HUES6 (cell line): ENCODE measurements around the gene SLC35D2.

Source experiments
- H3K27ac ChIP-seq: 2 replicates; pipeline ENCODE4 v1.7.0; 2013; ENCODE audit warnings: low read depth, mild to moderate bottlenecking, low read length, inconsistent platforms
- H3K27me3 ChIP-seq: 2 replicates; pipeline ENCODE4 v1.6.1; 2013; ENCODE audit warnings: low read length; ENCODE audit not compliant: control insufficient read depth, insufficient read depth
- H3K36me3 ChIP-seq: 2 replicates; pipeline ENCODE4 v1.6.1; 2013; ENCODE audit warnings: low read length; ENCODE audit not compliant: control insufficient read depth, insufficient read depth
- H3K4me1 ChIP-seq: 2 replicates; pipeline ENCODE4 v1.6.1; 2013; ENCODE audit warnings: low read length; ENCODE audit not compliant: control insufficient read depth, insufficient read depth
- H3K4me3 ChIP-seq: 2 replicates; pipeline ENCODE4 v1.5.1; 2013; ENCODE audit warnings: low read depth, low read length
- H3K9ac ChIP-seq: one replicate; pipeline ENCODE4 v1.6.1; 2013; ENCODE audit warnings: mild to moderate bottlenecking, low read length
- H3K9me3 ChIP-seq: 2 replicates; pipeline ENCODE4 v1.6.1; 2013; ENCODE audit warnings: low read depth, low read length; ENCODE audit not compliant: control insufficient read depth, insufficient read depth

The SLC35D2 gene

GRCh38 chr9:96398582-96399324 is 15.2 kb upstream of the SLC35D2 start:
- peaks cover 21% of the 10 kb centered on the region for H3K4me1 ChIP-seq
- peaks cover 8% of the 10 kb centered on the region; the same call in 1 of the 2 replicates for H3K9me3 ChIP-seq
- no peak overlapping the region; the same call in 1 of the 2 replicates for H3K27ac ChIP-seq
- H3K4me3 ChIP-seq, result no peak overlapping the region
- H3K27me3 ChIP-seq, result no peaks in the 10 kb centered on the region
- peaks cover 6% of the 10 kb centered on the region for H3K36me3 ChIP-seq
- no peak overlapping the region for H3K9ac ChIP-seq

- no peaks in the 10 kb centered on the region for H3K27me3 ChIP-seq
- H3K27ac ChIP-seq, result no peak overlapping the region
- peaks cover 31% of the 10 kb centered on the region for H3K36me3 ChIP-seq
- no peak overlapping the region for H3K9ac ChIP-seq
- no peak overlapping the region for H3K4me3 ChIP-seq
- H3K4me1 ChIP-seq, result peaks cover 21% of the 10 kb centered on the region
- H3K9me3 ChIP-seq, result peaks cover 7% of the 10 kb centered on the region; the same call in 1 of the 2 replicates
Measured at GRCh38 chr9:96395964-96396363, 12.5 kb upstream of the SLC35D2 start.

GRCh38 chr9:96394832-96395496 is 11.5 kb upstream of the SLC35D2 start:
- no peak overlapping the region for H3K27ac ChIP-seq
- H3K27me3 ChIP-seq, result no peaks in the 10 kb centered on the region
- H3K36me3 ChIP-seq, result peaks cover 39% of the 10 kb centered on the region
- H3K4me1 ChIP-seq, result peaks cover 21% of the 10 kb centered on the region
- no peak overlapping the region for H3K9ac ChIP-seq
- H3K4me3 ChIP-seq, result no peak overlapping the region
- no peaks in the 10 kb centered on the region for H3K9me3 ChIP-seq

GRCh38 chr9:96392263-96392662 is 8.8 kb upstream of the SLC35D2 start:
- Histone ChIP-seq H3K27me3 (no peaks in the 10 kb centered on the region), H3K36me3 (peaks cover 62% of the 10 kb centered on the region), H3K4me1 (peaks cover 14% of the 10 kb centered on the region; the same call in 1 of the 2 replicates), H3K4me3 (no peak overlapping the region), H3K9me3 (no peaks in the 10 kb centered on the region), H3K9ac (no peak overlapping the region), H3K27ac (no peak overlapping the region)

GRCh38 chr9:96391021-96391765 is 7.7 kb upstream of the SLC35D2 start:
- Histone ChIP-seq H3K27ac (no peak overlapping the region), H3K4me1 (peaks cover 14% of the 10 kb centered on the region; the same call in 1 of the 2 replicates), H3K27me3 (no peaks in the 10 kb centered on the region), H3K36me3 (peaks cover 71% of the 10 kb centered on the region), H3K4me3 (no peak overlapping the region), H3K9me3 (no peaks in the 10 kb centered on the region), H3K9ac (no peak overlapping the region)

- Histone ChIP-seq H3K36me3 (peaks cover 68% of the 10 kb centered on the region), H3K9me3 (no peaks in the 10 kb centered on the region), H3K4me1 (no peaks in the 10 kb centered on the region)
Measured at GRCh38 chr9:96388144-96388543, 4.6 kb upstream of the SLC35D2 start.

GRCh38 chr9:96386157-96386556 is 2.6 kb upstream of the SLC35D2 start:
- no peaks in the 10 kb centered on the region for H3K27me3 ChIP-seq
- peaks cover 49% of the 10 kb centered on the region for H3K36me3 ChIP-seq
- H3K9me3 ChIP-seq, result no peaks in the 10 kb centered on the region
- peaks cover 6% of the 10 kb centered on the region for H3K4me1 ChIP-seq
- no peak overlapping the region for H3K4me3 ChIP-seq
- H3K9ac ChIP-seq, result no peak overlapping the region
- H3K27ac ChIP-seq, result no peak overlapping the region

More at GRCh38 chr9:96388144-96388543, 4.6 kb upstream of the SLC35D2 start:
- no peak overlapping the region for H3K27ac ChIP-seq
- H3K9ac ChIP-seq, result no peak overlapping the region
- H3K27me3 ChIP-seq, result no peaks in the 10 kb centered on the region
- no peak overlapping the region for H3K4me3 ChIP-seq

- H3K9ac ChIP-seq, result peak overlapping the region; percentile 59
- H3K4me1 ChIP-seq, result peaks cover 6% of the 10 kb centered on the region
- H3K36me3 ChIP-seq, result peaks cover 21% of the 10 kb centered on the region
- H3K9me3 ChIP-seq, result no peaks in the 10 kb centered on the region
- H3K4me3 ChIP-seq, result peak overlapping the region; percentile 77
- H3K27me3 ChIP-seq, result no peaks in the 10 kb centered on the region
- no peak overlapping the region for H3K27ac ChIP-seq
Measured at GRCh38 chr9:96382839-96383164, 709 bp downstream of the SLC35D2 start.

- Histone ChIP-seq H3K27ac (no peak overlapping the region), H3K36me3 (peaks cover 15% of the 10 kb centered on the region), H3K27me3 (no peaks in the 10 kb centered on the region), H3K4me3 (peak overlapping the region; percentile 77; the same call in 1 of the 2 replicates), H3K4me1 (peaks cover 13% of the 10 kb centered on the region), H3K9ac (no peak overlapping the region), H3K9me3 (no peaks in the 10 kb centered on the region)
Measured at GRCh38 chr9:96382175-96382574, 1.3 kb downstream of the SLC35D2 start.

- H3K9me3 ChIP-seq, result no peaks in the 10 kb centered on the region
- H3K27ac ChIP-seq, result no peak overlapping the region
- no peak overlapping the region for H3K9ac ChIP-seq
- peaks cover 10% of the 10 kb centered on the region for H3K36me3 ChIP-seq
- no peaks in the 10 kb centered on the region for H3K27me3 ChIP-seq
- no peak overlapping the region for H3K4me3 ChIP-seq
- H3K4me1 ChIP-seq, result peaks cover 17% of the 10 kb centered on the region
Measured at GRCh38 chr9:96381696-96382095, 1.8 kb downstream of the SLC35D2 start.

- no peak overlapping the region for H3K4me3 ChIP-seq
- no peak overlapping the region for H3K9ac ChIP-seq
- peaks cover 17% of the 10 kb centered on the region for H3K4me1 ChIP-seq
Measured at GRCh38 chr9:96381125-96381524, 2.4 kb downstream of the SLC35D2 start.

More at GRCh38 chr9:96381125-96381524, 2.4 kb downstream of the SLC35D2 start:
- Histone ChIP-seq H3K27me3 (no peaks in the 10 kb centered on the region), H3K36me3 (0 out of 2 replicates have a peak, but pooled peaks cover 7% of the 10 kb centered on the region), H3K9me3 (no peaks in the 10 kb centered on the region), H3K27ac (no peak overlapping the region)
